Measurements from ENCODE around the gene FNIP1.
"Not testable (repeated sequence)": the region's sequence is repeated elsewhere in the genome, so short reads cannot be mapped to it uniquely, and the experiment has no call there.

FNIP1 gene

DNA sequence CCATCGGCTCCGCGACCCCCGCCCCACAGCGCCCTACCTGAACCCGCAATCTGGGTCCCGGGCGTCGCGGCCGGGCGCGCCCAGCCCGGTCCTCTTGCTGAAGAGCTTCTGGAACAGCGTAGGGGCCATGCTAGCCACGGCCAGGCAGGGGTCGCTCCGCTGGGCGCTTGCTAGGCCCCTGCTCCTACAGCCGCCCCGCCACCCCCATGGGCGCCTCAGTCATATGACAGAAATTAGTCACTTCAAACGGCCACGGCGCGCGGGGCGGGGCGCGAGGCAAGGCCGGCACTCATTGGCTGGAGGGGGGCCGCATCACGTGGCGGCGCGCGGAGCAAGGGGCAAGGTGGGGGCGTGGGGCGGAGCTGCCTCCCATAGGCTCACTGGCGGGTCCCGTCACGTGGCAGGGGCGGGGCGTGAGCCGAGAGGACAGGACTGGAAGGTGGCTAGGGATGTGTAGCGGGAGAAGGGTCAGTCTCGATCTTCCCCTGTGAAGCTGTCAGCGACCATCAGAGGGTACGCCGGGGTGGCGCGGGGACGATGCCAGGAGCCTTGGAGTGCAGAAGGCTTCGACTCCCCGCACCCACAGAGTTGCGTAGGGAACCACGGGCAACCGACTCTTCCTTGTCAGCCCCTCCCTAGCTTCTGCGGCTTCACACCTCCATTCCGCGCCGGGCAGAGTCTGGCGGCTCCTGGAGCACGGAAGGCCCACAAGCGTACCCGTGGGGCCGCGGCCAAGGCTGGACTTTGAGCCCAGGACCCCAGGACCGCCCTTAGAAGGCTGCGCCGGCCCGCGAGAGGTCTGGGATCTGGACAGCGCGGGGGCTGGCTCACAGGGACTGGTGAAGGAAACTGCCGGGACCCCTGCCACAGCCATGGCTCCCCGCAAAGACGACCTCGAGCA, at the start of gene FNIP1:
Gene FNIP1, minus strand, starts transcription at position 225 of the 901 bp plus-strand sequence. Its CDS starts 96 bp downstream, at position 129.
- DNase-seq (ENCODE audit: low spot score): peak; percentile 100

DNA sequence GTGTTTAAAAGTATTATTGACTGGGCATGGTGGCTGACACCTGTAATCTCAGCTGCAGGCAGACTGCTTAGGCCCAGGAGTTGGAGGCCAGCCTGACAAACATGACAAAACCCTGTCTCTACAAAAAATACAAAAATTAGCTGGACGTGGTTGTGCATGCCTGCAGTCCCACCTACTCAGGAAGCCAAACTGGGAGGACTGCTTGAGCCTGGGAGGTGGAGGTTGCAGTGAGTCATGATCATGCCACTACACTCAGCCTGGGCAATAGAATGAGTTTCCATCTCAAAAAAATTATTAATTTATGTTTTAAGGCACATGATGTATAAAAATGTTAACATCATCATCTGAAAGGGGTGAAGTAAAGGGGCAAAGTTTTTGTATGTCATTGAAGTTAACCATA, 49.7 kb upstream of the FNIP1 start:
- no peak for DNase-seq (ENCODE audit: low spot score)

DNA sequence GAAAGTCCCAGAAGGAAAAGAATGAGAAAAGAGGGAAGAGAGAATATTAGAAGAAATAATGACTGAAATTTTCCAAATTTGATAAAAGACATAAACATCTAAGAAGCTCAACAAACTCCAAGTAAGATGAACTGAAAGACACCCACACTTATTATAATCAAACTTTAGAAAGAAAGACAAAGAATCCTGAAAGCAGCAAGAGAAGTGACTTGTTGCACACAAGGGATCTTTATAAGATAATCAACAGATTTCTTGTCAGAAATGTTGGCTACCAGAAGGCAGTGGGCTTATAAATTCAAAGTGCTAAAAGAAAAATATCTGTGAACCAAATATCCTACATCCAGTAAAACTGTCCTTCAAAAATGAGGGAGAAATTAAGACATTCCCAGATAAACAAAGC, 49.0 kb upstream of the FNIP1 start:
- DNase-seq (ENCODE audit: low spot score): no peak

DNA sequence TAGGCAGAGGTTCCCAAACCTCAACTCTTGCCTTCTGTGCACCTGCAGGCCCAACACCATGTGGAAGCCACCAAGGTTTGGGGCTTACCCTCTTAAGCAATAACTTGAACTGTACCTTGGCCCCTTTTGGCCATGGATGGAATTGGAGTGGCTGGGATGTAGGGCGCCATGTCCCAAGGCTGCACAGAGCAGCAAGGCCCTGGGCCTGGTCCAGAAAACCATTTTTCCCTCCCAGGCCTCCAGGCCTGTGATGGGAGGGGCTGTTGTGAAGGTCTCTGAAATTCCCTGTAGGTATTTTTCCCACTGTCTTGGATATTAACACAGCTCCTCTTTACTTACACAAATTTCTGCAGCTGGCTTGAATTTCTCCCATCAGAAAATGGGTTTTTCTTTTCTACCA, 46.2 kb upstream of the FNIP1 start:
- not testable (repeated sequence) for DNase-seq (ENCODE audit: low spot score)

DNA sequence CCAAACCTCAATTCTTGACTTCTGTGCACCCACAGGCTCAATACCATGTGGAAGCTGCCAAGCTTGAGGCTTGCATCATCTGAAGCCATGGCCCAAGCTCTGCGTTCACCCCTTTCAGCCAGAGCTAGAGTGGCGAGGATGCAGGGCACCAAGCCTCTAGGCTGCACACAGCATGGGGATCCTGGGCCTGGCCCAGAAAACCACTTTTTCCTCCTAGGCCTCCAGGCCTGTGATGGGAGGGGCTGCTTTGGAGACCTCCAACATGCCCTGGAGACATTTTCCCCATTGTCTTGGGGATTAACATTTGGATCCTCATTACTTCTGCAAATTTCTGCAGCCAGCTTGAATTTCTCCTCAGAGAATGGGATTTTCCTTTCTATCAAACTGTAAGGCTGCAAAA, 35.9 kb upstream of the FNIP1 start:
- not testable (repeated sequence) for DNase-seq (ENCODE audit: low spot score)

DNA sequence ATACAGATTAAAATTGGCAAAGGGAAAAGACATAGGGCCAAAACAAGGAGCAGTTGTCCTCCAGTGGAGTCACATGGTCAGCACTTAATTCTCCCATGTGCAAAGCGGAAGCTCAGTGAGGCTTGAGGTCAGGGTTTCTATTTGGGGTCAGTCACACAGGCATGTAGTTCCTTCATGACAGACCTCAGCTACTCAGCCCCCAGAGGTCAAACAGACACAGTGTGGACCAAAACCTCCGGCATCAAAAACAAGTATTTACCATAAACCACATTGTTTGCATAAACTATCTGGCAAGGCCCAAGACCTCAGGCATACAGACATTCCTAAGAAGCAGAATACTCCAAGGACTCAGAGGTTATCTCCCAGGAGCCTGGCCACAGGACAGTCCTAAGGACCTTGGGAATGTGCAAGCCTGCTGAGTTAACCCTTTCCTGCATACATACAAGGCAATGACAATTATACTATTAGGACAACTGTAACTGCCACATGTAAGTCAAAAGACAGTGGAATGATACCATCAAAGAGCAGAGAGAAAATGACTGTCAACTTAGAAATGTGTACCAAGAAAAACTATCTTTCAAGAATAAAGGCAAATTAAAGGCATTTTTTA, 28.7 kb upstream of the FNIP1 start:
- DNase-seq (ENCODE audit: low spot score): peak; percentile 5

DNA sequence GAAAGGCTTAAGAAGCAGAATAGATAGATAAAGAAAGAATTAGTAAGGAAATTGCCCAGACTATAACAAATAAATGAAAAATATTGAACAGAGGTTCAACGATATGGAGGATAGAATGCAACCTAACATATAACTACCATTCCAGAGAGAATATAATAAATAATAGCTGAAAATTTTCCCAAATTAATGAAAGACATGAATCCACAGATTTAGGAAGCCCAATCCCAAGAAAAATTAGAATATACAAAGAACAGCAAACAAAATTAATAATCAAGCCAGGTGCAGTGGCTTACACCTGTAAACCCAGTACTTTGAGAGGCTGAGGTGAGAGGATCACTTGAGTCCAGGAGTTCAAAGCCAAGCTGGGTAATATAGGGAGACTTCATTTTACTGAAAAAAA, 27.8 kb upstream of the FNIP1 start:
- DNase-seq (ENCODE audit: low spot score): no peak

DNA sequence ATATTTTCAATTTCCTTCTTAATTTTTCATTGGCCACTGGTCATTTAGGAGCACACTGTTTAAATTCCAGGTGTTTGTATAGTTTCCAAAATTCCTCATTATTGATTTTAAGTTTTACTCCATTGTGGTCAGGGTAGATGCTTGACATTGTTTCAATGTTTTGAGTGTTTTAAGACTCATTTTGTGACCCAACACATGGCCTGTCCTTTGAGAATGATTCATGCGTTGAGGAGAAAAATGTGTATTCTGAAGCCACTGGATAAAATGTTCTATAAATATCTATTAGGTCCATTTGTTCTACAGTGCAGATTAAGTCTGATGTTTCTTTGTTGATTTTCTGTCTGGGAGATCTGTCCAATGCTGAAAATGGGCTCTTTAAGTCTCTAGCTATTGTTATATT, 24.4 kb upstream of the FNIP1 start:
- DNase-seq (ENCODE audit: low spot score): no peak

DNA sequence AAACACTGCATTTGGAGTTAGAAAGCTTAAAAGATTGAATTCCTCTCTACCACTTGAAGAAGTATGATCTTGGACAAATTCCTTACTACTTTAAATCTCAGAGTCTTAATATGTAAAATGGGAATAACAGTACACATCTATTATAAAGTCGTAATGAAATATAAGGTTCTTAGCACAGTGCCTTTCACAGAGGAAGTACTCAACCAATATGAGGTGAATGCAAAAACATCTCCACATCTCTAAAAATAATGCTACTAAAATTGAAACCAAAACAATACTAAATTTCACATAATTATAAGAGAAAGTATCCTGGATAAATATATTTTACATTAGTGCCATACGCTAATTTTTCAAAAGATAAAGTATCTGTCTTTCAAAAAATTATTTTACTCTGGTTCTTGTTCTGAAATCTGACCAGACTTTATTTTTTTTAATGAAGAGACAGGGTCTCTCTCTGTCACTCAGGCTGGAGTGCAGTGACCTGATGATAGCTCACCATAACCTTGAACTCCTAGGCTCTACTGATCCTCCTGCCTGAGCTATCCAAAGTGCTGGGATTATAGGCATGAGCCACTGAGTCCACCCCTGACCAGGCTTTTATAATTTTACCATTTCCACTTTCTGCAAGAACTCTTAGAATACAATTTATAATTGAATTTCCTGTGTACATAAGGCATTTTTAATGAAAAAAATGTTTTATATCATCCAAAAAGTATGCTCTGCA, 21.3 kb upstream of the FNIP1 start:
- no peak for DNase-seq (ENCODE audit: low spot score)

DNA sequence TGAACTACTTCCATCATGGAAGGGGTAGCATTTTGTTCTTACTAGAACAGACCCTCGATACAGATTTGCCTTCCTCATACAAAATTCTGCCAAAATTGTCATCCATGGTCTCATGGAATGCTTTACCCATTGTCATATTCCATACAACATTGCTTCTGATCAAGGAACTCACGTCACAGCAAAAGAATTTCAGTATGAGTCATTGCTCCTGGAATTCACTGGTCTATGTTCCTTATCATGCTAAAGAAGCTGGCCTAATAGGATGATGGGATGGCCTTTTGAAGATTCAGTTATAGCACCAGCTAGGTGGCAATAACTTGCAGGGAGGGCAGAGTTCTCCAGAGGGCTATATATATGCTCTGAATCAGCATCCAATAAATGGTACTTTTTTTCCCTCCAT, 18.2 kb upstream of the FNIP1 start:
- DNase-seq (ENCODE audit: low spot score): no peak

DNA sequence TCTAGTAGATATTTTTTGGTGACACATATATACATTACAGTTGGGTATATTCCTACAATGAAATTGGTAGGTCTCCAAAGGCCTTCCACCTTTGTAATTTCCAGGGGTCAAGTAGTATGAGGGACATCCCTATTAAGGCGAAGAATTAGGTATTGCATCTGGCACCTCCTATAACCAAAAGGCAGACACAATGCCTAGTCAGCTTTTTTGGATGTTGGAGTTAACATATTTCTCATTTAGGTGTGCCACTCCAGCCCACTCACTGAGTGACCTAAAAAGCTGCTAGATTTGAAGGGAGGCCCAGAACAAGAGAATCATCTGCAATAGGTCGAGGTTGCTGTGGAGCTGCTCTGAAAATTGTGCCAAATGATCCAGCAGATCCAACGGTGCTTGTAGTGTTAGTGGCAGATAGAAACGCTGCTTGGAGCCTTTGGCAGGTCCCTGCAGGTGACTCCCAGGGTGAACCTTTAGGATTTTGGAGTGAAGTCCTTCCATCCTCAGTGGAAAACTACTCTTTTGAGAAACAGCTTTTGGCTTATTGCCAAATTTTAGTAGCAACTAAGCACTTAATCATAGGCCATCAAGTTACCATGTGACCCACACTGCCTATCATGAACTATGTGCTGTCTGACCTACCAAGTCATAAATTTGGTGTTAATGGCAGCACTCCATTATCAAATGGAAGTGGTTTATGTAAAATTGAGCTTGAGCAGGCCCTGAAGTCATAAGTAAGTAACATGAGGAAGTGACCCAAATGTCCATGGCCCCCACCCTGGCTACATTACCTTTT, 15.7 kb upstream of the FNIP1 start:
- DNase-seq (ENCODE audit: low spot score): no peak

DNA sequence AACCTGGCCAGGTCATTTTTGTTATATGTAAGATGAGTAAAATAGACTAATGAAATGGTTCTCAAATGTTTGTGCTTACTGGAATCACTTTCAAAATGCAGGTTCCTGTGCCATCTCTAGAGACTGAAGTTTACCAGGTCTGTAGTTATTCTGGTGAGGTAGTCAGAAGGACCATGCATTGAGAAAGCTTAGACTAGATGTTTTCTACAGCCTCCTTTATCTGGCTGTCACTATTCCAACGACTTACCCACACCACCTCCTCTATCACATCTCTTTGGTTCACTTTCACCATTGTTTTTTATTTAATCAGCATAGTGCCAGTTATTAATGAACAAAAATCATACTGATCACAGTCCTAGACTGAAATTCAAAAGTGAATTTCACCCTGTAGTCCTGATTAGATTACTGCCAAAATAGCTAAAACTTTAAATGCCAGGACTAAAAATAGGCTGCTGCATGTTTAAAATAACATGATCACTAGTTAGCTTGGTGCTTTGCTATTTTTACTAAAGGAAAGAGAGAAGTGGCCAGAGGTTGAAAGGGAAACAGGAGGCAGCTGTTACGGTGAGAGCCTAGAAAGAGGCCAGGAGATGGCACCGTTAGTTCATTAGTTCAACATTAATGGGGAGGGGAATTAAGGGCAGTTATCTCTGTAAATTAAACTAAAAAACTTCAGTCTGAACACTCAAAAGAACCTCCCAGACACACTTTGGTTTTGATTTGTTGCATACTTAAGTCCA, 13.9 kb upstream of the FNIP1 start:
- DNase-seq (ENCODE audit: low spot score): peak; percentile 15

DNA sequence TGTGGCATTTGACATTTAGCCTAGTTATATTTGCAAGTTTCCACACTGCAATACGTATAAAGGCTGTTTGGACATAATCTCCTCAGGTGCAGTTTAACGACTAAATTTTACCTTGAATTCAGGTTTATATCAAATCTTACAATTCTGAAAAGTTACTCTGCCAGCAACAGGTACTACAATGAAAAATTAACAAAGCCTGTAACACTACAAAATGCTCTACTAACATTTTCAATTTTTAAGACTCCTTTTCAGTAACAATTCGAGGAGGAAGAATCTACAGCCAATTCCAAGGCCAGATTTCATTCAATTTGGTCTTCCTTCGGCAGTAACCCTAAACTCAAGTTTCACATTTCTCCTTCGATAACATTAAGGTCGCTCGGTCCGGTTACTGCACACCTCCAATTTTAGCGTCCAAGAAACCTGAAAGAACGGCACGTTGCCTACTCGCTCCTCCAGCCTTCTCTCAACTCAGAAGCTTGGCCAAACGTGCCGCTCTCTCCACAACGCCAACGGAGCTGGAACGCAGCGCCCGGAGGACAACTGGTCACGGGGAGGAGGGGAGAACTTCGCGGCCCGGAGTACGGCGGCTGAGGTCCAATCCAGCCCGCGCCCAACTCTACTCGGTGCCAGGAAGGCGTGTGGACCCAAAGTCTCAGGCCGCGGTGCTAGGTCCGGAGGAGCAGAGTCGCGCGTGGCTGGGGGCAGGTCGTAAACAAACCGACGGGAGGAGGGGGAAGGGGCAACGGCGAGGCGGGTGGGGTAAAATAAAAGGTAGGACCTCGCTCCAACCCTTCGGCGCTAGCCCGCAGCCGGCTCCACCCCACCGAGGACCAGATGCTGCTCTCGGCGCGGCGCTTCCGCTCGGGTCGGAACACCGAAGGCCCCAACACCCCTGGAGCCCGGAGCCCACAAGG, 681 bp downstream of the FNIP1 start:
- peak; percentile 50 for DNase-seq (ENCODE audit: low spot score)

DNA sequence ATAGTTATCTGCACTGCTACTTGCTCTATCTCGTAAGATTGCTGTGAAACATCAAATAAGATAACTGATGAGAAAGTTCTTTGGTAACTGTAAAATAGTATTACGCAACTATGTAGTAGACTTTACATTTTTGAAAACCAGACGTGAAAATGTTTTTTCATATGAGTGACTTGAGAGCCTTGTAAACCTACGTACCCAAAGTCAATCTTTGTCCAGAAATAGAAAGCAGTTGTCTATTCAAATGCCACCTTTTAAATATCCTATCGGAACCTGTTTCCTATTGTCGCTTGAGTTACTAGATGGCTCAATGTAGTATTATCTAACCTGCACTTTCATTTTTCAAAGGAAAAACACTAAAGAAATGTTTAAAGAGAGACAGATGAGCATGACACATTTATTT, 1.6 kb downstream of the FNIP1 start:
- no peak for DNase-seq (ENCODE audit: low spot score)

DNA sequence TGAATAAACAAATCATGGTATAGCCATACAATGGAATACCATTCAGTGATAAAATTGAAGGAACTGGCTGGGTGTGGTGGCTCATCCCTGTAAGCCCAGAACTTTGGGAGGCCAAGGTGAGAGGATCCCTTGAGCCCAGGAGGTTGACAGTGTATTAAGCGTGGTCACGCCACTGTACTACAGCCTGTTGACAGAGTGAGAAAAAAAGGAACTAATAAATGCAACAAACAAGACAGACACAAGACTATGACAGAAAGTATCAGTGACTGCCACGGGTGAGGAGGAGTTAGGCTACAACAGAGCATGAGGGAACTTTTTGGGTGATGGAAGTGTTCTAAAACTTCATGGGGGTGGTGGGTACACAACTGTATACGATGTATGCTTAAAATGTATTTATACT, 2.2 kb downstream of the FNIP1 start:
- peak; percentile 38 for DNase-seq (ENCODE audit: low spot score)

DNA sequence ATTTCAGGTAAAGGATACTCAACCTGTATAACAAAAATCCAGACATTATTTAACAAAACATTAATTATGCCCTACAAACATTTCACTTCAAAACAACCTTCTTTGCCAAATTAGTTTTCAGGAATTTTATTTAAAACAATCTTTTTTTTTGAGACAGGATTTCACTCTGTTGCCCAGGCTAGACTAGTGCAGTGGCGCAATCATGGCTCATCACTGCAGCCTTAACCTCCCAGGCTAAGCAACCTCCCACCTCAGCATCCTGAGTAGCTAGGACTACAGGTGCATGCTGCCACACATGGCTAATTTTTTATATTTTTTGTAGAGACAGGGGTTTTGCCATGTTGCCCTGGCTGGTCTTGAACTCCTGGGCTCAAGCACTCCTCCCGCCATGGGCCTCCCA, 3.9 kb downstream of the FNIP1 start:
- no peak for DNase-seq (ENCODE audit: low spot score)

DNA sequence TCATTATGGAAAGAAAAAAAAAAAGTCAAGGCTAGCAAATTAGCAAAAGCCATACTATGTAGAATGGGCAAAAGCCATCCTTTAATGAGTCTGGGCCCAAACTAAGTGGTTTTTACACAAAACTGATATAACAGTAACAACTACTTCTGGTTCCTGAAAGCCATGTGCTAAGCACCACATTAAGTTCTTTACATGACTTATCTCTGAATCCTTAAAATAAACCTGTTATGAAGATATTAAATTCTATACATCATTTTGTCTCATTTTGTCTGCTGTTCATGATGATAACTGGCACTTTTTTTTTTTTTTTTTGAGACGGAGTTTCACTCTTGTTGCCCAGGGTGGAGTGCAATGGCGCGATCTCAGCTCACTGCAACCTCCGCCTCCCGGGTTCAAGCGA, 5.0 kb downstream of the FNIP1 start:
- no peak for DNase-seq (ENCODE audit: low spot score)

DNA sequence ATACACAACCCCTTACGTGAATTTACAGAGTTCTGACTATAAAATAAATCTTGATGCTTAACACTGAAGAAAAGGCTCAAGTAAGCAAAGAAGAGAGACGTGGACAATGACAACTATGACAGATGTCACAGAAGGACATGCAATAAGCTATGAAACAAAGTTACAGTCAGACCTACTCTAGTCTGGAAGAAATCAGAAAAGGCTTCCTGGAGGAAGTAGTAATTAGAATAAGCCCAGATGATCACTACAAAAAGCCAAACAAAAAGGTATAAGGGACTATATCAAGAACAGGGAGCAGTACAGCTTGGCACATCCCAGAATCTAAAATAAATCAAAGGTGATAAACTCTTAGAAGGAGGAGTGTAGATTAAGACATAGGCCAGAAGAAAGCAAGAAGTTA, 6.3 kb downstream of the FNIP1 start:
- no peak for DNase-seq (ENCODE audit: low spot score)

DNA sequence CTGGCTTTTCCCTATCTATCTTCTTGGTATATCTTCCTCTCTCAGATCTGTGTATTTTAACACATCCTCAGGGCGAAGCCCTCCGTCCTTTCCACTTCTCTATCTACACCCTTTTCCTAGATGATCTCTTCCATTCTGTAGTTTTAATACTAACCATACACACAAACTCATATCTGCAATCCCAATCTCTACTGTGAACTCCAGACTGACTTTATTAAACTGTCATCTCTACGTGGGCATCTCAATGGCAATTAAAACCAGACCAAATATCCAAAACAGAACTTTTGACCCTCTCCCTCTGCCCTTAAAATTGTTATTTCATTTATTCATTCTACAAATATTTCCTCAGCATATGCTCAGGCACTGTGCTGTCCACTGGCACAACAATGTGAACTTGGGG, 7.1 kb downstream of the FNIP1 start:
- no peak for DNase-seq (ENCODE audit: low spot score)

DNA sequence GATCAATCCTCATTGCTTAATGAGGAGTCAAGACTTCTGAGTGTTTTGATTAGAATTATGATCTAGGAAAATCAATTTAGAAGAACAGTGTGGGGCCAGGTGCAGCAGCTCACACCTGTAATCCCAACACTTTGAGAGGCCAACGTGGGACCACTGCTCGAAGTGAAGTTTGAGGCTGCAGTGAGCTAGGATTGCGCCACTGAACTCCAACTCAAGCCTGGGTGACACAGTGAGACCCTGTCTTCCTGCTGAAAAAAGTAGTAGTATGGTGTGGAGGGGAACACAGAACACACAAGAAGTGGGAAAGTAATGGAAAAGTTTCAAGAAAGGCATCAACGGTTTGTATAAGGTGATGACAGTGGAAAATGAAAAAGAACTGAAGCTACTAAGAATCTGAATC, 9.1 kb downstream of the FNIP1 start:
- no peak for DNase-seq (ENCODE audit: low spot score)
